AG08396 (cell line): Measurements from ENCODE around the gene STK11.
"Not testable (repeated sequence)": the region's sequence is repeated elsewhere in the genome, so short reads cannot be mapped to it uniquely, and the experiment has no call there.

ENCODE experiments used
- DNase-seq: peaks from one replicate; pipeline ENCODE4 v3.0.0; 2012; ENCODE audit warnings: low spot score, mixed read lengths

The STK11 gene

GRCh38 chr19:1169921-1170885 is 35.4 kb upstream of the STK11 start:
- peak; percentile 58 for DNase-seq

GRCh38 chr19:1170938-1171754 is 34.4 kb upstream of the STK11 start:
- no peak for DNase-seq

- no peak for DNase-seq
These were observed 33.7 kb upstream of the STK11 start for GRCh38 chr19:1171755-1172352.

DNA sequence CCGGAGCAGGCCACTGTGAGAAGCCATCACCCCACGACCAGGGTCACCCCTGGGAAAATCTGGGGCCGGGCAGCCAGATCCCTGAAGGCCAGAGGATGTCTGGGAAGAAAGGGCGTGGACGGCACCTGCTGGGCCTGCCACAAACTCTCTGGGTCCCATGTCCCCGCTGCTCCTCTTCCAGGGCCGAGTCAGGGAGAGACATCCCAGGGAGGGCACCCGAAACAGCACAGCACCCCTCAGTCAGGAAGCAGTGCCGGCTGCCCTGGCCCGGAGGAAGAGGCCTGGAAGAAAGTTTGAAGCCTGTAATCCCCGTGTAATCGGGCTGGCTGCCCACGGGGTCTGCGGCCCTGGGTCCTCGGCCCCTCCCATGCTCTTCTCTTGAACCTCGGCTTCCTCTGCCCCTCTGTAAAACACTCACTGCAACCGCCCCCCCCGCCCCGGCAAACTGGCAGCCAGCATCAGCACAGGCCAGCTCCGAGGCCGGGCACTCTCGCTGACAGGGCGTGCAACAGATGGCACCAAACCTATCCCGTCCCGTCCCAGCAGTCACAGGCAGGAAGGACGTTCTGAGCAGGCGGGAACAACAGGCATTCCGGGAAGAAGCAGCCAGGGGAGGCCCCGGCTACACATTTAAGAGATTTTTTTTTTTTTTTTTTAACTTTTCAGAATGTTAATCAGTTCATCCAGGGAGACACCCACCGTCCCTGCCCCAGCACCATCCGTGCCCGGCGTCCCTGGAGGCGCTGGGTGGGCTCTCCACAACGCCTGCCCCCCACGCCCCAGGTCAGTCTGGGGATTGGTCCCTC is 33.0 kb upstream of the STK11 start:
- peak; percentile 65 for DNase-seq

DNA sequence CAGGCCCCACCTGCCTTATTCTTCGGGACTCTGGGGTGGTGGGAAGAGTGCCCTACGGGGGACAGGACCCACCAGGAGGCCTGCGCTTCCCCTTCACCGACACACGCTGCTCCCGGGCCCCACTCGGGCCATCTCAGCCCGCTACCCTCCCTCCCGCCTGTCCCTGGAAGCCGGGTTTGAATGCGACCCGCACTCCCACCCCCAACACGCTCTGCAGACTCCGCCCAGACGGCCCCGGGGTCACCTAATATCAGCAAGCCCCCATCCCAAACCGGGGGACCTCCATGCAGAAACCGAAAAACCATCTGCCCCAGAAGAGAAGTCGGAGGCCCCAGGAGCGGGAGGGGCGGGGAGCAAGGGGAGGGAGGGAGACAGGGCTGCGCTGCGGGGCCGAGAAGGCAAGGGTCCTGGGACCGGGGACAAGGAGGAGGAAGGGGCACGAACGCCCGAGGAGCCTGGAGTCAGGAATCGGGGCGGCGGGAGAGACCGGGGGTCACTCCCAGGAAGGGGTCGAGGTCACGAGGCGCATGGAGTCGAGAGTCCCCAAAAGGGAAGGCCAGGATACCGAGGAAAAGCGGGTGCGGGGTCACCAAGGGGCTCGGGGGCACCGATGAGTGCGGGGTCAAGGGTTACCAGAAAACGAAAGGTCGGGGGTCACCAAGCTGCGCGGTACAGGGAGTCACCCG is 32.3 kb upstream of the STK11 start:
- DNase-seq = no peak

DNA sequence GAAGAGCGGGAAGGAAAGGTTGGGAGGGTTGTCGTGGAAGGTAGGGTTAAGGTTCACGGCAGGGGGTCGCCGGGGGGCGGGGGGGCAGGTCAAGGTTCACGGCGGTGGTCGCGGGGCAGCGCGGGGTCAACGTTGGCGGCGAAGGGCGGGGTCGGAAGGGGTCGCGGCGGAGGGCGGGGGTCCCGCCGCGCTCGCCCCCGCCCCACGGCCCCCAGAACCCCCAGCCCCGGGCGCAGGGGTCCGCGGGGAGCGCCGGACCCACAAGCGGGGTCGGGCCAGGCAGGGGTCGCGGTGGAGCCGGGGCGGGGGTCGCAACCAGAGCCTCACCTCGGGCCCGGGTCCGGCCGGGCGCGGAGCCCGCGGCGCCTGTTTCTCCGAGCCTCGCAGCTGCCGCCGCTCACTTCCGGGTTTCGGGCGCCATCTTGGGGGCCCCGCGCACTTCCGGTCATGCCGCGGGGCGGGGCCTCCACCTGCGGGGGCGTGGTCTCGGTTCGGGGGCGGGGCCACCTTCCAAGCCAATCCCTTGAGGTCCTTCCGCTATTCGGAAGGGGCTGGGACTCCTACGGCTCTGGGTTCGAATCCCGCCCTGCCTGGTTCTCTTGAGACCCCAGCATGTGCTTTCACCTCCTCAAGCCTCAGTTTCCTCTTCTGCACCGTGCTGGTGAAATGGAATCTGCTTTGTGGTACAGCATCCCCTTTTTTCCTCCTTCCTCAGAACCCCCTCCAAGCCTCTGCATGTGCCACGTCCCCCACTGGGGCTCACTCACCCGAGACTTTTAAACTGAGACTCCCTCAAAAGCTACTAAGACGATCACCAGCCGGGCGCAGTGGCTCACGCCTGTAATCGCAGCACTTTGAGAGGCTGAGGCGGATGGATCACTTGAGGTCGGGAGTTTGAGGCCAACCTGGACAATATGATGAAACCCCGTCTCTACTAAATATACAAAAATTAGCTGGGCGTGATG is 31.5 kb upstream of the STK11 start, which contains the start of gene SBNO2:
TSS of gene SBNO2 (minus strand) at position 424 of the 965 bp plus-strand sequence. CDS start 19,992 bp downstream, outside the sequence.
- DNase-seq = peak; percentile 97

DNA sequence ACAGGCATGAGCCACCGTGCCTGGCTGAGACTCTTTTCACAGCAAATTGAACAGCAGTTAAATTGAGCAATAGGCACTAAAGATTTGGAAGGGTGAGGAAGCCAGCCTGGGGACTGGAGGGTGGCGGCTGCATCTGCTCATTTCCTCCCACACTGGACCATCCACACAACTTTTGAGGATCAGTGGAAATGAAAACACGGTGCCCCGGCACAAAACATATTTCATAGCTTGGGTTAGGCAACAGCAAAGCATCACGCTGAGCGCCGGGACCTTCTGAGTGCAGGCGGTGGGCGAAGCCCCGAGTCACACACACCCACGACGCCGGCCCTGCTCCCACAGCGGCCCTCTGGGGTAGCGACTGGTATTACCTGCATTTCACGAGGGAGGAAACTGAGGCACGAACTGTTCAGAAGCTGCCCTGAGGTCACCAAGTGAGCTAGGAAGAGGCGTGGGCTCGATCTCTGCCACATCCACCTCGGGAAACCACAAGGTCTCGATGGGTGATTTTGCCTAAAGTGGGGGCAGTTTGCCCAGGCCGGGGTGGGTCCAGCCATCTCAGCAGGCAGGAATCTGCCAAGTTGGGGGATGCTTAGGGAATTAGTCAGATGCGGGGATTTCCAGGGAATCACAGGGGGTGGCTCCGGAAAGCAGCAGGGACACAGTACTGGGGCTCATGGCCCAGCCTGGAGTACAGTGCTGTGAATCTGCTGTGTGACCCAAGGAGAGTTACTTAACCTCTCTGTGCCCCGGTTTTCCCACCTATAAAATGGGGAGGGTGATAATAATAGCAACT is 28.1 kb upstream of the STK11 start:
- DNase-seq = peak; percentile 95

GRCh38 chr19:1181606-1182005 is 24.0 kb upstream of the STK11 start:
- DNase-seq = no peak

DNA sequence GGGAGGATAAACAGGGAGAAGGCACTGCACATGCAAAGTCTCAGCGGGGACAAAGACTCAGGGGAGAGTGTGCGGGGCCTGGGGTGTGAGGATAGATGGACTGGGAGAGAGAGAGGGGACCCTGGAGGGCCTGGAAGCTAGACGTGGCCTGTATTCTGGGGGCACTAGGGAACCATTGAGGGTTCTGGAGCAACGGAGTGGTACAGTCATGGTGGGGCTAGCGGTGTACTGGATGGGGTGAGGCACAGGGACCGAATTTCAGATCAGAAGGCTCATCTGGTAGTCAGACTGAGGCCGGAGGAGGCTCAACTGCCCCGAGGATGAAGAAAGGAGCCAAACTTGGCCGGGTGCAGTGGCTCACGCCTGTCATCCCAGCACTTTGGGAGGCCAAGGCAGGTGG is 23.5 kb upstream of the STK11 start:
- no peak for DNase-seq

DNA sequence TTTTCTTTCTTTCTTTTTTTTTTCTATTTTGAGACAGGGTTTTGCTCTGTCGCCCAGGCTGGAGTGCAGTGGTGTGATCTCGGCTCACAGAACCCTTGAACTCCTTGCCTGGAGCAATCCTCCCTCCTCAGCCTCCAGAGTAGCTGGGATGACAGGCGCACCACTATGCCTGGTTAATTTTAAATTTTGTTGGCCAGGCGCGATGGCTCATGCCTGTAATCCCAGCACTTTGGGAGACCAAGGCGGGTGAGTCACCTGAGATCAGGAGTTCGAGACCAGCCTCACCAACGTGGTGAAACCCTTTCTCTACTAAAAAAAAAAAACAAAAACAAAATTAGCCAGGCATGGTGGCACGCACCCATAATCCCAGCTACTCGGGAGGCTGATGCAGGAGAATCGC is 22.9 kb upstream of the STK11 start:
- DNase-seq = no peak

- no peak for DNase-seq
These were observed 21.9 kb upstream of the STK11 start for GRCh38 chr19:1183543-1184172.

DNA sequence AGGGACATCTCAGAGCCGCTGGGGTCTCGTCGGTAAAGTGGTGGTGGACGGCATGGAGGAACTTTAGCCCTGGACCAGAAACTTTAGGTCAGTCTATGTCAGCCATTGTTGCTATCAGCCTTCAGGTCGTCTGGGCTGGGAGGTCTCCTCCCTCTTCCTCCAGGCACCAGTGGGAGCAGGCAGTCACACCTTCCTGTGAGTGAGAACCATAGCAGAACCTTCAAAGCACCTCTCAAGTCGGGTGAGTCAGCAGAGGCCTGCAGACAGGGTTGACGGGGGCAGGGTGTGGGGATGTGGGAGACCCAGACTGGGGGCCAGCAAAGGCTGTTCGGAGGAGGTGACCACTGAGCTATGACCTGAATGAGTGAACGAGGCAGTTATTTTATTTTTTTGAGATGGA is 16.2 kb upstream of the STK11 start:
- no peak for DNase-seq

GRCh38 chr19:1199531-1199930 is 6.0 kb upstream of the STK11 start:
- DNase-seq = no peak

DNA sequence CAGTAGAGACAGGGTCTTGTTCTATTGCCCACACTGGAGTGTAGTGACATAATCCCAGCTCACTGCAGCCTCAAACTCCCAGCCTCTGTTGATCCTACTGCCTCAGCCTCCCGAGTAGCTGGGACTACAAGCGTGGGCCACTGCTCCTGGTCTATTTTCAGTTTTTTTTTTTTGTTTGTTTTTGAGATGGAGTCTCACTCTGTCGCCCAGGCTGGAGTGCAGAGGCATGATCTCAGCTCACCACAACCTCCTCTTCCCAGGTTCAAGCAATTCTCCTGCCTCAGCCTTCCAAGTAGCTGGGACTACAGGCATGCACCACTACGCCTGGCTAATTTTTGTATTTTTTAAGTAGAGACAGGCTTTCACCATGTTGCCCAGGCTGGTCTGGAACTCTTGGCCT is 5.0 kb upstream of the STK11 start:
- DNase-seq = not testable (repeated sequence)

- no peak for DNase-seq
These were observed 729 bp downstream of the STK11 start for GRCh38 chr19:1206150-1206863.

GRCh38 chr19:1206864-1207450 is 1.4 kb downstream of the STK11 start:
- no peak for DNase-seq

DNA sequence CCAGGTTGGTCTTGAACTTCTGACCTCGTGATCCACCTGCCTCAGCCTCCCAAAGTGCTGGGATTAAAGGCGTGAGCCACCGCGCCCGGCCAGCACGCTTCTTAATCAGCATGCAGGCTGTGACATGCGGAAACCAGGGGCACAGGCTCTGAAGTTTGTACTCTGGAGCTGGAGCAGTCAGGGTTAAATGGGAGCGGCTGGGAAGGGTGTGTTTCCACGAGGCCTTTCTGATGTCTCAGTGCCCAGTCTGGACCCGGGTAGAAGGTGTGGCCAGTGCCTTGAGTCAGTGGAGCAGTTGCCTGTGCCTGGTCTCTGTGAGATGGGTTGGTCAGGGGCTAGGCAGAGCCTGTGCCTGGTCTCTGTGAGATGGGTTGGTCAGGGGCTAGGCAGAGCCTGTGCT is 3.3 kb downstream of the STK11 start:
- not testable (repeated sequence) for DNase-seq

GRCh38 chr19:1210227-1210538 is 4.6 kb downstream of the STK11 start:
- no peak for DNase-seq
